GM18526 (cell line): ENCODE data around the gene EZH2.

Experiments used
- POLR2A ChIP-seq: IDR thresholded peaks from 3 replicates; pipeline ENCODE4 v1.6.1; 2011; ENCODE audit not compliant: insufficient read length; ENCODE audit errors: extremely low read depth

The EZH2 gene

GRCh38 chr7:148849393-148850098 lies 34.5 kb downstream of the EZH2 start:
- TF ChIP-seq POLR2A: no peak

GRCh38 chr7:148847815-148848734 lies 36.0 kb downstream of the EZH2 start:
- no peak for TF ChIP-seq POLR2A

GRCh38 chr7:148838905-148839304 lies 45.2 kb downstream of the EZH2 start:
- TF ChIP-seq POLR2A: no peak

DNA sequence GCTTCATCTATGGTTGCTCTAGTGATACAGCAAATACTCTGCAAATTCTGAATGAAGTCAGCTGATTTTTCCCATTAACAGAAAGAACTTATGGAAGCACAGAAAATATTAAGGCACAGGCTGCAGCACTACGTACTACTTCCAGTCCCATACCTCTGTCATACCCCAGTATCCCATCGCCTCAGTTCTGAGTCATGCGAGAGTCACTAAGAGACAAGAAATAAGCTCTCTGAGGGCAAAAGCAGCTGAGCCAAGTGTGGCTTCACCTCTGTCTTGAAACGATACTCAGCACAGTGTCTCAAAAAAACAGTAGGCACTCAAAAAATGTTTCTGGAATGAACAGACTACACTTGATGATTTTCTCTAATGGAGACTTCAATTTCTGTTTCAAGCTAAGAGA lies 48.2 kb downstream of the EZH2 start:
- TF ChIP-seq POLR2A: no peak

- TF ChIP-seq POLR2A: no peak
These were observed 49.5 kb downstream of the EZH2 start for GRCh38 chr7:148834605-148835004.

GRCh38 chr7:148831782-148832181 lies 52.3 kb downstream of the EZH2 start:
- TF ChIP-seq POLR2A: no peak

DNA sequence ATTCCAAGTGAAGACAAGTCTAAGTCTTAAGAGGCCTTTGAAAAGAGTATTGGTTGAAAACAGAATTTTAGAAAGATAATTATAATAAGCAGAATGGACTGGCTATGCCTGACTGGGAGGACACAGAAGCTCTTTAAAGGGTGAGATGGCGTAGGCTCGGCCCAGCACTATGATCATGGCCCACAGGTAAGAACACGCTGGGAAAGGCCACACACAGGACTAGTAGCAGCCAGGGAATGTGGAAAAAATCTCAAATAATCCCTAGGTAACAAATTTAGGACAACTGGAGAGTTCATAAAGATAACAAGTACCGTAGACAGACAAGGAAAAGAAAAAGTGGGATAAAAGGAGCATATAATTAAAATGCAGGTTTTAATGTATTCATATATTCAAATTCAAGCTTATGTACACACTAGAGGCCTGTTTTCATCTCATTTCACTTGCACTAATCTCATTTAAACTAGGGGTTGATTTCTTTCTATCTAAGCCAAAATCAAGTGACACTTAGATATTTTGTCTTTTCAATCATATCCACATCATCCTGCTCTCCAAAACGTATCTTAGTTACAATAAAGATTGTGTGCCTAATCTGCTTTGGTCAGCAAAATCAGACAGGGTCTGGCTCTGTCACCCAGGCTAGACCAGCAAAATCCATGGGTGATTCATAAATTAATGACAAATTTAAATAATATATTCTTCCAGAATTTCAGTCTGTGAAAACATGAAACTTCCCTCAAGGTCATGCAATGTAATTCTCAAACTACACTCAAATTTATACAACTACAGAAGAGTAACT lies 53.0 kb downstream of the EZH2 start:
- TF ChIP-seq POLR2A: no peak

DNA sequence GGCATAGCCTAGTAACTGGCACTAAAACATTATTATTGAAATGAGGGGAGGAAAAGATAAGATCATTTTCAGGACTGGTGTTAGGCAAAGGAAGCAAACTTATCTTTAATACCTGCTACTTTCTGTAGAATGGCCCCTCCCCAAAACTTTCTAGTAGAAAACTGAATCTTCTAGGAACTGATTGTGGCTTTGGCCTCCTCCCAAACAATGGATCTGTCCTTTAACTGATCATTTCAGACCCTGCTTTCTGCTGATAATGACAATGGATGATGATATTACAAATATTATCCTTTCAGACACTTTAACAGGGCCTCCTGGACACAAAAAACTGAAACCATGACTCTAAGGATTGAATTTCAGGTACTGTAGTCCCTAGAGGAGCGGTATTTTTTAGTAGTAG lies 55.1 kb downstream of the EZH2 start:
- no peak for TF ChIP-seq POLR2A

DNA sequence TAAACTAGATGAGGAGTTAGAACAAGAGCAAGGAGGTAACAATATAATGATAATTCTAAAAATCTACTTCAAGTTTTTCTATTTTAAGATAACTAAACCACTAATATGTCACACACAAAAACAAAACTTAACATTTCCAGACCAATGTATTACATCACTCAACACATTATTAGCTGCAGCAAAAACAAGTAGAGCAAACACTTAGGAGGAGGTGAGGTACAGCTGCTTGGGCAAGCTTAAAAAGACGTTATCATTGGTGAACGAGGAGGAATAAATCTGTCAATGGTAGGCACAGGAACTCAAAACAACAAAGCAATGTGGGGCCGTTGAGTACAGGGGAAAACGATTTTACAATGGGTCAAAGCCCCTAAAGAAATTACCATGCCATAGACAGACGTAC lies 58.8 kb downstream of the EZH2 start:
- TF ChIP-seq POLR2A: no peak

DNA sequence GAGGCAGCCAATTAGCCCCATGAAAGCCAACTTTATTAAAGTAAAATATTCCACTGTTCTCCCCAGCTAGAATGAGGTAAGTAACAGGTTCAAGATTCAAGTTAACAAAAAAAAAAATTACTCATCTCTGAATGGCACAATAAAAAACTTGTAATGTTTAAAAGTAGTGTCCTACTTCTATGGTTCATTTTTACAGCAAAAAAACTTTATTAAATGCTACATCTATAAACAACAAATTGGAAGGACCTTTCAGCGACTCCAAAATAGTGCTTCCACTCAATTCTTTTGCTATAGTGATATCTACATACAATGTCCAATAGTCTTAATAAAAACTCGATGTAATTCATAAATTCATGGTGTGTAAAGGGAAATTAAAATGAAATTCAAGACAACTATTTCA lies 59.2 kb downstream of the EZH2 start:
- no peak for TF ChIP-seq POLR2A

DNA sequence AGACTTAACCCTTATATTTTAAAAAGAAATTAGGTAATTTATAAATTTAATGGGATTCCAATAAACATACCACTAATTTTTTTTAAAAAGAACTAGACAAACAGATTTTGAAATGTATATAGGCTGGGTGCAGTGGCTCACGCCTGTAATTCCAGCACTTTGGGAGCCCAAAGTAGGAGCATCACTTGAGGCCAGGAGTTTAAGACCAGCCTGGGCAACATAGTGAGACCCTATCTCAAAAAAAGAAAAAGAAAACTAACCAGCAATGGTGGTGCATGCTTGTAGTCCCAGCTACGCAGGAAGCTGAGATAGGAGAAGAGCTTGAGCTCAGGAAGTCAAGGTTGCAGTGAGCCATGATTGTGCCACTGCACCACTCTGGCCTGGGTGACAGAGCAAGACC lies 62.7 kb downstream of the EZH2 start:
- no peak for TF ChIP-seq POLR2A

DNA sequence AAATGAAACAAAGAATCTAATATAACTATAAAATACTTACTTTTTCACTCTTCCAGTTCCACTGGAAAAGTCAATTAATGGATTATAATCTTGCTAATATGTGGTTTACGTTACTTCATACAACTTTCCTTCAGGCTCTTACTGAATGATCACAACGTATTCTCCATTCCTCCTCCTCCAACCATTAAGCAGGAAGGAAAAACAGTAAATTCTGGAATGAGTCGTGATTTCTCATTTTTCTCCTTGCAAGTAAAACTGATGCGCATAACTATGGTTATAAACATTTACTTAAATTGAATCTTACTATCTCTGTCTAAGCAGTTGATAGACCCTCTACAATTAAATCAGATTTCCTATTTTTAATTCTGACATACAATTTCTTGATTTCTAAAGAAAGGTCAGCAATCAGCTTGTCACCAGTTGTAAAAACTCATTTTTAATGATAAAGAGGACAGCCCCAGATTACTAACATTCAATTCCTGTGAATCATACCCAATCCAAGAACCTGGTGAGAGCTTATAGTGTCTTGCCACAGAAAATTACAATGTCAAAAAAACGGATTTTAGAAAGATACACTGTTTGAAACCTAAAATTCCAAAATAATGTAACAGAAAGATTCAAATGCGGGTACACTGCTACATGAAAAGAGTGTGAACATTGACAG lies 64.3 kb downstream of the EZH2 start:
- no peak for TF ChIP-seq POLR2A

DNA sequence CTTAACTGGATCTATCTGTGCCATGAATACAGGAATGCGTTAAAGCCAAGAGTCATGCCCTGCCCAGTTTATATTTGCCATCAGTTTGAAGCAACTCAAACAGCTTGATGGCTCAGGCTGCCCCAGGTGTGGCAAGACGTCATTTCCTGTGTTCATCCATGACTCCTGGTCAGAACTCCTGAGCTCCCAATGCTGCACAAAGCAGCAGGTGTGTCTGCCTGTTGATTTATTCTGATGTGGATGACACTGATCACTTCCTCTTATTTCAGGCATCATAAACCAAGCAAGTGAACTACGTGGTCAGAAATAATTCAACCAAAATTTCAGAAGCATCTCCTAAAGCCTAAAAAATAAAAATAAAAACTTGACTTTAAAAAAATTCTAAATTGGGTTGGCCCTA lies 68.5 kb downstream of the EZH2 start:
- TF ChIP-seq POLR2A: no peak

GRCh38 chr7:148814922-148815559 lies 69.0 kb downstream of the EZH2 start:
- TF ChIP-seq POLR2A: no peak

GRCh38 chr7:148813890-148814289 lies 70.2 kb downstream of the EZH2 start:
- no peak for TF ChIP-seq POLR2A

DNA sequence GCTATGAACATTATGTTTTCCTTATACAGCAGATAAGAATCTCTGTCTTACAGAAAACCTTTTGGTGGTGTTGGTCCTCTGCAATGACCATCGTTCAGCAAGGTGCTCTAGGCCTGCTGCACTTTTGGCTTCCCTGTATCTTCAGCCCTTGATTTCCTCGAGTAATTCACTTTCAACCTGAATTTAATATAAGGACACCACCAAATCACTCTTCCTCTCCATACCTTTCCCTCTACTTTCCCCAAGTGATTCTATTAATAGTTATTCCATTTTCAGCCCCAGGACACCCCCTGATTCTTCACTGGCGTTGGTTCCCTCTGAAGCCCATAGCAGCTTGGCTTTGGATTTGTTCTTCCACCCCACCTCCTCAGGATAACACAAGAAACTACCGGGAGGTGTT lies 72.2 kb downstream of the EZH2 start:
- no peak for TF ChIP-seq POLR2A
